GM19324 (cell line): ENCODE results near the gene PPBP.
"Not testable (repeated sequence)": the region's sequence is repeated elsewhere in the genome, so short reads cannot be mapped to it uniquely, and the experiment has no call there.

Source experiments
- ATAC-seq: cut with Tn5 transposase; IDR thresholded peaks from one replicate; pipeline ENCODE4 v1.9.1; 2021; ENCODE audit warnings: mild to moderate bottlenecking, moderate library complexity; ENCODE audit not compliant: unreplicated experiment, low FRiP score

PPBP gene

DNA sequence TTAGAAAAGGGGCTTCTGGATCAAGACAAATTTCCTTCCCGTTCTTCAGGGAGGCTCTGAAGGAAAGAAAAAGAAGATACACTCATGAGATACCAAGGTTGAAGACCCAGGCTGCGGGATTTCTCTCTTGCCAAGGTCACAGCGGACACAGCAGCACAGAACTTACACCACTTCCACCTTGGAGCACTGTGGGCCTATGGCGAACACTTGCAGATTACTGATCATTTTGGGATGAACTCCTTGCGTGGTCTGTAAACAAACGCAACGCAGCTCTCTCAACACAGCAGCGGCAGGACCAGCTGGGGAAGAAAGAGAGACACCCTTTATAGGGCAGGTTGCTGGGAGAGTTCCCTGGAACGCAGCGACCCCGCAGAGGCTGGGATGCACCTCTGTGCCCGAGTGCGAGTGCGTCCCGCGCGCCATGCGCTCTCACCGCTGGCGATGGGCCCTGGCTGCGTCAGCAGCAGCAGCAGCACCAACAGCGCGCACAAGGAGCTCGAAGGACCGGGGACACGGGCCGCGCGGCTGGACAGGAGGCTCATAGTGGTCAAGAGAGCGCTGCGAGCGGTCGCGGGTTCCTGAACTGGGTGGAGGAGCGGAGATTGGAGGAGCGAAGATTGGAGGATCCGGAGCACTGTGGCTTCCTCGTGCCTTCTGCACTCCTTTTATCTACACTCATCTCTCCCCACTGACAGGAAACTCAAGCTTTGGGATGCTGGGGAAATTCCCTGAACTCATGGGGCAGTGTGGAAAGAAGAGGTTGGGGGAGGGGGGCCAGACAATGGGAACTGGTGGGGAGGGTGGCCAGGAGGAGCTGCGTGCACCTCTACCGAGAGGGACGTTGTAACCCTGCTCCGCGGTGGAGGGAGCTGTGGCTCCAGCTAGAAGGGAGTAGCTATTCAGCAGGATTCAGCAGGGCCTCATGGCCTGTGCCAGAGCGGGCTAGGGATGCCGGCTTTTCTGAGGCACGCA lies 10.3 kb upstream of the PPBP start, which contains the start of gene CXCL5:
CXCL5 (minus strand) TSS at position 638 of the 972 bp plus-strand sequence; CDS start at position 542, 96 bp downstream.
- no peak for ATAC-seq

DNA sequence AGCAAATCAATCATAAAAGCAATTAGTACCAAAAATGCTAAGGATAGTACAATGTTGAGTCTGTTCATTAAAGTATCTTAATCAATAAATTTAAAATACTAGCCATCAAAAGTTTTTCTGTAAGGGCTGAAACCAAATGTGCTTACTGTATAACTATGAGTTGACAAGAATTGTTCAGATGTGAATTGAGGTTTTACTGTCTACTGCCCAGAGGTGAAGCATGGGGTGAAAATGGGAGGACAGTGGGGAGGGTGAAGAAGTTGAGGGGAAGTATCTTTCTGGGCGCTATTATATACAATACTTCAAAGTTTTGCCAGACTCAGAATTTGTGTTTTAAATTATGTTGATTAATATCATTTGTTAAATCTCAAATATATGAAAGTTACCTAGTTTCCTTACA lies 4.1 kb upstream of the PPBP start:
- ATAC-seq = no peak

DNA sequence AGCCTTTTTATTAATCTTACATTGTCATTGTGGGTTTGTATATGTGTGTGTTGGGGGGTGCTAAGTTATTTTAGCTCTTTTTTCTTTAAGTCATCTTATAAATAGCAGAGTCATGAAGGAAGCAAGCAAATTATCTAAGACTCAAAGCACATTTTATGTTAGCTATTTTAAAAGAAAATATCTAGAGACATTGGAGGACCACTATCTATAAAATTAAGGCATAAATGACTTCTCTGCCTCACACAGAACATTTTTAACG lies 3.7 kb upstream of the PPBP start:
- ATAC-seq = no peak

DNA sequence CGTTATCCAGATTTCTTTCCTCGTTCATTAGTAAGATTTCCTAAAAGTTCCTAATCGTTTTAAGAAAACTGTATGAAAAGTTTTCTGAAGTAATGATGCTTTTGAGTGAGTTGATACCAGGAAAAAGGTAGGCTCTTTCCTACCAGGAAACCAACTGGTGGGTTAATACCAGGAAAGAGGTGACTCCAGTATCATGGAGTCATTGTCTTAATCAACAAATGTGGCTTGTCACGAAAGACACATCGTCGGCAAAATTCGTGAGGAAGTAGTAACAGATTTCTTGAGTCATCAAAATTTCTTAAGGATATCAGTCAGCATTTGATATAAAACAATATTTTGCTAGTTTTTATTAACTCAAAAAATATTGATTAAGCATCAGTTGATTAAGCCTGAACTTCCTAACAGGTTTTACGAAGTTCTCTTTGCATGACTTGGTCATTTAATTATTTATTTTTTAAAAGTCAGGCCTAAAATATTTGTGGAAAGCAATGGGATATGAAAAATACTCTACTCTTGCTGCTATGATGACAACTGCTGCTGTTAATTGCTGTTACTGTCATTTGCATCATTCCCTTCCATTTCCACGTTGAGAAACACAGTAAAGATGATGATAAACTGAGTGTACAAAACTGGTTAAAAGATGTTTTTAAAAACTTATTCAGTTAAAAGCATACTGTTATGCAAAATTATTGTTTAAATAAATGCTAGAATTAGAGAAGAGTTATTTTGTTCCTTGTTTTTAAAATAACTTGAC lies 3.2 kb upstream of the PPBP start:
- no peak for ATAC-seq

DNA sequence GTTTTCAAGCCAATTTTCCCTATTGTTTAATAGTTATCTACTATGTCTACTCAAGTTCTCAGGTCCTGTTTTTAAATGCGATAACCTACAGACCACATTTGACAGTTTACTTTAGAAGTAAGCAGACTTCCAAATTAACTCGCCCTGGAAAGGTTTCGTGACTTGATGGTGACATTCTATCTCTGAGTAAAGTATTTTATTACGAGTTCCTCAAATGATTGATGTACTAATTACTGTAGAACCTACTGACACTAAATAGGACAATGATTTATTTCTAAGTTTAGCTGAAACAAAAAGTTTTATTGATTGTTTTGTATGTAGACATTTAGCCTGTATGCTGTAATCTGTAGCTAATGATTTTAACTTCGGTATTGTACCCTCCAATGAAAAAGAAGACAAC lies 1.9 kb upstream of the PPBP start:
- ATAC-seq = no peak

DNA sequence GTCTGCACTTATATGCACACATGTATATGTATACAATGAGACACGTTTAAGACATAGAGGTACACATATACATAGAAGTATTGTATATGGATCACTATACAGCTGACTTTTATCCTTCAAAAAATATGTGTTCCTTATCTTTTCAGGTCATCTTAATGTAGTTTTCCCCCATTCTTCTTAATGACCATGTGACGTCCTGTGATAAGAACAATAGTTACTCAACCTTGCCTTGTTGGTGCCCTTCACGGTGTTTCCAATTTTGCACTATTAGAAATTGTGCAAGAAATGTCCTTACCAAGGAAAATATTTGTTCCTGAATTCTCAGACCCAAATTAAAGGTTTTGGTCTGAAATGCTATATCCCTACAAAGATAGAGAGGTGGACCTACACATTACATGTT lies 1.0 kb upstream of the PPBP start:
- no peak for ATAC-seq

DNA sequence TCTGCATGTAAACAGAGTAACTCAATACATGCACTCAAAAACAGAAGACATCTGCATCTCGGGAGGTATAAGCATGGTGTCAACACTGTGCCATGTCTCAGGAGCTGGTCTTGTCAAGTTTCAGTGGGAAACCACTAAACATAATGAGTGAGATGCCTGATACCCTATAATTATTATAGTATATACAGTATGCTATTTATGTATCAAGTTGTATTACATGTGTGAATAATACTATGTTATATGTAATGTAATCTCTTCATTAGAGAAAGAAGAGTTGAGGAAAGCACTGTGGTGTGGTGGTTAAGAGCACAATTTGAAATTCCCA lies 2.5 kb downstream of the PPBP start:
- no peak for ATAC-seq

DNA sequence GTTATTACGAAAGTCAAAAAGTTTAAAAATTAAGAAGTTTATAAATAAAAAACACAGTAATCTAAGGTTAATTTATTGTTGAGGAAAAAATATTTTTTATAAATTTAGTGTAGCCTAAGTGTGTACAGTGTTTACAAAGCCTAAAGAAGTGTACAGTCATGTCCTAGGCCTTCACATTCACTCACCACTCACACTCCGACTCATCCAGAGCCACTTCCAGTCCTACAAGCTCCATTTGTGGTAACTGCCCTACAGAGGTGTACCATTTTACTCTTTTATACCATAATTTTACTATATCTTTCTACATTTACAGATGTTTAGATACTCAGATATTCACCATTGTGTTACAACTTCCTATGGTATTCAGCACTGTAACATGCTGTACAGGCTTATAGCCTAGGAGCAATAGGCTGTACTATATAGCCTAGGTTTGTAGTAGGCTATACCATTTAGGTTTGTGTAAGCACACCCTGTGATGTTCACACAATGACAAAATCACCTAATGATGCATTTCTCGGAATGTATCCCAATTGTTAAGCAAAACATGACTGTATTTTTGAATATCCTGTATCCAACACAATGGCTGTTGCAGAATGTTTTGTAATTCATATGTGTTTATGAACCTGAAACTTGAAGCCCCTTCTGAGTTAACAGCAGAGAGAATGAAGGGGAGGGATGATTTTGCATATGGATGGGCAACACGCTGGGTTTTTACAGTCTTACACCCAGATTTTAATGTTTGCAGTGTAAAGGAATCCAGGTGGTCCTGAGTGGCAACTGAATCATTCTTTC lies 3.1 kb downstream of the PPBP start:
- no peak for ATAC-seq

DNA sequence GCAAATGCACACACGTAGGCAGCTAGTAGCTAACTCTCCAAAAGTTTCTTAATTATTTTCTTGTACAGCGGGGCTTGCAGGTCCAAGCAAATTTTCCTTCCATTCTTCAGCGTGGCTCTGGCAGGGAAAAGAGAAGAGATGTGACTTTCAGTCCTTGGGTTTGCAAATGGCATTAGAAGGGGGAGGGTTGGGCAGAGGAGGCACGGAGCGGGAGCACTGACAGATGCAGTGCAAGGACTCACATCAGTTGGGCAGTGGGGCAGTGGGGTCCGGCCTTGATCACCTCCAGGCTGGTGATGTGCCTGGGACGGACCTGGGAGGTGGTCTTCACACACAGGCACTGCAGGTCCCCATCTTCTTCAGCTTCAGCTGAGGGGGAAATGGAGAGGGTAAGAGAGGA lies 6.8 kb downstream of the PPBP start:
- not testable (repeated sequence) for ATAC-seq

DNA sequence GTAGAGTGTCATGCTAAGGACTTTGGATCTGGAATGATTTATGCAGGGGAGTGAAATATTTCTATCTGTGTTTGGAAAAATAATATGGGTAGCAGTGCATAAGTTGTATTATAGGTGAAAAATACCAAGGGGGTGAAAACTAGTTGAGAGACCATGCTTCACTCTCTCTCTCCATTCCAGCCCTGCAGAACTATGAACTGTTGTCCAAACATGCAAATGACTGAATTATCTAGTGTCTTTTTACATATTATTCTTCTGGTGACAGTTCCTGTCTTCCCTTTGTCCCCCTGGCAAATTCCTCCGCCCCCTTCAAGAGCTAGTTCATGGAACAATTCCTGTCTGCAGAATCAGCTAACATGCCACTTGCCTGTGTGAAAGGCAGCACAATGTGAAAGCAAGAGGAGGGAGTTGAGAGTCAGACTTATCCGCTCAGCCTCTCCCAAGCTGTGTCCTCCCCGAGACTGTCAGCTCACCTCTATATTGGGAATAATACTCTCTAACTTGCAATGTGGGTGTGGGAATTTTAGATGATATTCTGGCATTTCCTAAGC lies 8.5 kb downstream of the PPBP start:
- no peak for ATAC-seq

DNA sequence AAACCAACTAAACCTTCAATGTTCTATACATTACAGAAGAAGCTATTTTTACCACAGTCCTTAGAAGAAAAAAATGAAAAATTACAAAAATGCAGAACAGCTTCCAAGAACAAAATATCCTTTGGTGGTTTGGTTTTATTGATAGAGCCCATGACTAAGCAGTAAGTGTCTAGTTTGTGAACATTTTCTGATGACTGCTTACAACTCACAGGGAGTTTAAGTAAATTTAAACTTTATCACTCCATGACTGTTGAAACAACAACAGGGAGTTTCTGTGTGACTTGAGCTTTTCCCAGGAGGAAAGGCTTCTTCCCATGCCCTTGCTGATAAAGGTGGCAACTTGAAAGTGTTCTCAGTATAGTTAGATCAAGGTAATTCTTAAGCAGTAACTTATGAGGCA lies 9.1 kb downstream of the PPBP start:
- ATAC-seq = no peak

DNA sequence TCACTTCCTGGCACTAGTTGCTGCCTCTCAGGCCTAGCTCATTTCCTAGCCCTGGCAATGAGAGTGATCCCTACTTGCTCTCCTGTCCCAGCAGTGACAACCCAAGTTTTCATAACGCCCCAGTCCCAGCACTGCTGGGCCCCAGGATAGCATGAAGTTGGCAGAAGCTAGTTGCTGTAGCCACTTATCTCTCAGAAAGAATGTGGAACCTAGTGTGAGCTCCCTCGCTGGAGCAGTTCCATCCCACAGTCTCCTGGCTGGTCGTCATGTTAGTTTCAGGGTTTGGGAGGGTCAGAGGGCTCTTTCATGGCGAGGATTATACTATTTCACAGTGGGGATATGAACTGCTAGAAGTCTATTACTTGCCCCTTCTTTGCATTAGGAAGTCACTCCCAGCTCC lies 11.3 kb downstream of the PPBP start:
- ATAC-seq = no peak

DNA sequence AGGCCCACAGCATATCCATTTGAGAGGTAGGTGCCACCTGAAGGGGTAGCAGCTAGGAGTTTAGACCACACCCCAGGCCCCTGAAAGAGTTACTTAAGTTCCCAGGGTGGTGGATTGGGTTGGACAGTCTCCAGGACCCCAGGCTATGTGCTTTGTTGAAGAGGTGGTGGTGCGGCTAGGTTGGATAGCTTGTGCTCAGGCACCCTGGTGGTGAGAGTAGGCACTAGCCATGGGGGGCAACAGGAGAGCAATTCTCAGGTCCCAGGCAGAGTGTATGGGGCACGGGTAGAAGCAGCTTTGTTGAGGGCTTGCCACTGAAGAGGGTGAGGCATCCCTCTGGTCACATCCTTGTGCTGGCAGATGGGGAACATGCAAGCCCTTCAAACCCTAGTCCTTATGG lies 11.8 kb downstream of the PPBP start:
- no peak for ATAC-seq

DNA sequence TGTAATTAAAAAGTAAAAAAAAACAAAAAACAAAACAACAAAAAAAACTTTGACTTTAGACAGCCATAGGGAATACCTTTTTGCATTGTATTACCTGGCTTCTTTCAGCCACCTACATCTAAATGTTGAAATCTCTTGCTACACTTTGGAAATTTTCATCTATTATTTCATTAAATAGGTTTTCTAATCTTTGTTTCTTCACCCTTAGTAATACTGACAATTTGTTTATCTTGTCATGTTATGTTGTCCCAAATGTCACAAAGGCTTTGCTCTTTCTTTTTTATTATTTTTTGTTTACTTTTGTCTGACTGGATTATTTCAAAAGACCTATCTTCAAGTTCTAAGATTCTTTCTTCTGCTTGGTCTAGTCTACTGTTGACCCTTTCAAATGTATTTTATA lies 13.6 kb downstream of the PPBP start:
- ATAC-seq = no peak

DNA sequence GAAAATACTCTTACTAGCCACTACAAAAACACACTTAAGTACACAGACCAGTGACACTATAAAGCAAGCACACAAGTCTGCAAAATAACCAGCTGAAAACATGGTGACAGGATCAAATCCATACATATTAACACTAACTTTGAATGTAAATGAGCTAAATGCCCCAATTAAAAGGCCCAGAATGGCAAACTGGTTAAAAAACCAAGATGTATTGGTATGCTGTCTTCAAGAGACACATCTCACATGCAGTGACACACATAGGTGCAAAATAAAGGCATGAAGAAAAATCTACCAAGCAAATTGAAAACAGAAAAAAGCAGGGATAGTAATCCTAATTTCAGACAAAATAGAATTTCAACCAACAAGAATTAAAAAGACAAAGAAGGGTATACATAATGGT lies 17.0 kb downstream of the PPBP start:
- no peak for ATAC-seq

DNA sequence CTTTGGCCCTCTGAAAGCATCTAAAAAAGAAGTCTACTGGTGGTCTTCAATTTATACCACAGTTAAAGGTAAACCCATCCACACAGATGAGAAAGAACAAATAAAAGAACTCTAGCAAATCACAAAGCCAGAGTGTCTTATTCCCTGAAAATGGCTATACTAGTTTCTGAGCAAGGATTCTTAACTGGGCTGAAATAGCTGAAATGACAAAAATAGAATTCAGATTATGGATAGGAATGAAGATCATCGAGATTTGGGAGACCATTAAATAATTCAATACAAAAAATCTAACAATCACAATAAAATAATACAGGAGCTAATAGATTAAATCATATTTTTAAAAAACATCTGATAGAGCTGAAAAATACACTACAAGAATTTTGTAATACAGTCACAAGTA lies 18.0 kb downstream of the PPBP start:
- no peak for ATAC-seq

DNA sequence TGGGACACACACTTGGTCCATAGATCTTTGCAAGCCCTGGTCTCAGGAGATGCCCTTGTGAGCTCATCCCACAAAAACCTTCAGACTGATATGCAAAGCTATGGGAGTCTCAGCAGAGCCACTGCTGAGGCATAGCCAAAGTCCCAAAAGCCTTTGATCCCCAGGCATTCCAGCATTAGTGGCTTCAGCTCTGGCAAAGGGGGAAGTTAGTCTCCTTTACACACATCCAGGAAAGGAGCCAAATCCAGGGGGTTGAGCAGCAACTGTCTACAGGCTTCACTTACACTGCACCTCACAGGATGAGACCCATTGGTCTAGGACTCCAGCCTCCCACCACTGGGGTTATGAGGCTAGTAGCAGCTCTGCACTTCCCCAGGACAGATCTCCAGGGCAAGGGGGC lies 20.1 kb downstream of the PPBP start:
- no peak for ATAC-seq

DNA sequence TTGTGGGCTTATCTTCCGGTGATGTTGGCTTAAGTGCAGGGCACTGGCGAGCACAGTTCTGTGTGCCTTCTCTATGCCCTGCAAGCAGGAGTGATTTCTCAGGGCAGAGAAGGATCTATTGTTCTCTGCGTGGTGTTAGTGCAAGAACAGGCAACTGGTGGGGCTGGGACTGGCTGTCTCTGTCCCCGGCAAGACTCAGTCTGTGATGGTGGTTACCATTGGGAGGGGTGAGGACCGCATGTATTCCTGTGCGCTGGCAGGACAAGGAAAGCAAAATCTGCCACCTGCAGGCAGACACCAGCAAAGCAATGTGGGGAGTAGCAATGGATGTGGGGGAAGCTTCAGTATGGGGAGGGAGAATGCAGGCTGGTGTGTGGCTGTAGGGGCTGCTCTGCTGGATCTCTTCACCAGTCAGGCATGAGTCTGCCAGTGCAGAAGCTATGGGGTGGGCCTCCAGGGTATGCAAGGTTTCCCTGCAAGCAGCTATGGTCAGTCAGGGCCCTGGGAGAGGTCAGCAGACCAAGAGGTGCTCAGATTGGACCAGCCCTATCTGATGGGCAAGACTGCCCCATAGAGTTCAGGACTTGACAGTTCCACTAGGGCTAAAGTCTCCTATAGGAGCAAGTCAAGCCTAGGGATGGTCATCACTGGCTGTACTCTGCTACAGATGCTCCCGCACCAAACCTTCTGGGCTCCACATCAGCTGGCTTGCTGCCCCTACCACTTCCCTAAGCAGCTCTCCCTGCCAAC lies 23.0 kb downstream of the PPBP start:
- ATAC-seq = no peak

DNA sequence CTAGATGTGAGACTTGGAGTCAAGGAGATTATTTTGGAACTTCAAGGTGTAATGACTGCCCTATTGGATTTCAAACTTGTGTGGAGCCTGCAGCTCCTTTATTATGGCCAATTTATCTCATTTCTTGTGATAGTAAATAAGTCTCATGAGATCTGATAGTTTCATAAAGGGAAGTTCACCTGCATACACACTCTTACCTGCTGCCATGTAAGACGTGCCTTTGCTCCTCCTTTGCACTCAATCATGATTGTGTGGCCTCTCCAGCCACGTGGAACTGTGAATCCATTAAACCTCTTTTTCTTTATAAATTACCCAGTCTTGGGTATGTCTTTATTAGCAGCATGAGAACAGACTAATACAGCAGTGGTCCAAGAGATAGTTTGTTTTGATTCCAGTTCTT lies 25.3 kb downstream of the PPBP start:
- no peak for ATAC-seq

DNA sequence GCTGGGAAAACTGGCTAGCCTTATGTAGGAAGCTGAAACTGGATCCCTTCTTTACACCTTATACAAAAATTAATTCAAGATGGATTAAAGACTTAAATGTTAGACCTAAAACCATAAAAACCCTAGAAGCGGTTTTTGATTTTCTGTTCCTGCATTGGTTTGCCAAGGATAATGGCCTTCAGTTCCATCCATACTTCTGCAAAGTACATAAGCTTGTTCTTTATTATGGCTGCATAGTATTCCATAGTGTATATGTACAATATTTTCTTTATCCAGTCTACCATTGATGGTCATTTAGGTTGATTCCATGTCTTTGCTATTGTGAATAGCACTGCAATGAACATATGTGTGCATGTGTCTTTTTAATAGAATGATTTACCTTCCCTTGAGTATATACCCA lies 28.9 kb downstream of the PPBP start:
- not testable (repeated sequence) for ATAC-seq
